HFFc6 (cell line): Measurements from ENCODE around the gene TUBB4B. TPM values are rescaled to one million over a fixed set of nuclear protein-coding genes. Genes with fewer than 3 reads are reported as not detected.

ENCODE experiments used
- DNase-seq: peaks from one replicate; pipeline ENCODE4 v3.0.0-alpha.2; 2018
- H3K27ac Mint-ChIP-seq: 2 replicates; pipeline ENCODE4 v1.8.0; 2020; ENCODE audit warnings: mild to moderate bottlenecking, mixed read lengths
- H3K27me3 Mint-ChIP-seq: 2 replicates; pipeline ENCODE4 v1.8.0; 2021; ENCODE audit warnings: mild to moderate bottlenecking, moderate library complexity, mixed read lengths; ENCODE audit not compliant: insufficient read depth
- H3K36me3 Mint-ChIP-seq: 2 replicates; pipeline ENCODE4 v1.8.0; 2021; ENCODE audit warnings: low read depth, mixed read lengths
- H3K4me1 Mint-ChIP-seq: 2 replicates; pipeline ENCODE4 v1.8.0; 2020; ENCODE audit warnings: low read depth, mixed read lengths
- H3K4me3 Mint-ChIP-seq: 2 replicates; pipeline ENCODE4 v1.8.0; 2020; ENCODE audit warnings: mild to moderate bottlenecking, moderate library complexity, mixed read lengths
- H3K9me3 Mint-ChIP-seq: 2 replicates; pipeline ENCODE4 v1.8.0; 2020; ENCODE audit warnings: mild to moderate bottlenecking, mixed read lengths
- CTCF ChIP-seq: fragments of 200-600 bp; sonication (generic); IDR thresholded peaks from 2 replicates; pipeline ENCODE4 v1.5.0; 2021; ENCODE audit warnings: antibody characterized with exemption, mild to moderate bottlenecking
- total RNA-seq, 6 experiments: library from RNA; stranded (reverse); fragmentation: NEBNext Ultra II Directional; extraction: Animal tissue kit (Norgen Biotek cat#: 25700); gene quantifications; 2 replicates in 1 of 6; 3 replicates in 5 of 6; pipeline ENCODE4 v1.2.3, GENCODE V29; 2021

Gene TUBB4B
- total RNA-seq, 6 experiments from 2014 or later, result 415 to 760 (median 681) TPM

GRCh38 chr9:137278721-137279711 is 37.9 kb downstream of the TUBB4B start:
- no peak for TF ChIP-seq CTCF
- H3K4me3 Mint-ChIP-seq, result no peak overlapping the region
- no peak overlapping the region for H3K27ac Mint-ChIP-seq
- H3K4me1 Mint-ChIP-seq, result peaks cover 16% of the 10 kb centered on the region
- no peaks in the 10 kb centered on the region for H3K9me3 Mint-ChIP-seq
- H3K27me3 Mint-ChIP-seq, result peaks cover 7% of the 10 kb centered on the region
- H3K36me3 Mint-ChIP-seq, result peaks cover 11% of the 10 kb centered on the region; the same call in 1 of the 2 replicates
- DNase-seq, result no peak

- H3K27me3 Mint-ChIP-seq, result peaks cover 7% of the 10 kb centered on the region
- TF ChIP-seq CTCF, result no peak
- DNase-seq, result no peak
- no peaks in the 10 kb centered on the region for H3K9me3 Mint-ChIP-seq
- H3K27ac Mint-ChIP-seq, result no peak overlapping the region
- peaks cover 11% of the 10 kb centered on the region; the same call in 1 of the 2 replicates for H3K36me3 Mint-ChIP-seq
- H3K4me3 Mint-ChIP-seq, result 0 out of 2 replicates have a peak overlapping the region, but pooled peaks have one; percentile 20
- H3K4me1 Mint-ChIP-seq, result peaks cover 16% of the 10 kb centered on the region
These were observed 38.8 kb downstream of the TUBB4B start for GRCh38 chr9:137279741-137280473.

GRCh38 chr9:137280474-137281344 is 39.6 kb downstream of the TUBB4B start:
- Mint-ChIP-seq H3K4me3 (no peak overlapping the region), H3K9me3 (no peaks in the 10 kb centered on the region)
- 0 out of 2 replicates have a peak, but pooled peaks have one; percentile 16 for TF ChIP-seq CTCF

GRCh38 chr9:137281345-137282116 is 40.4 kb downstream of the TUBB4B start:
- peaks cover 8% of the 10 kb centered on the region for H3K4me1 Mint-ChIP-seq
- no peak overlapping the region for H3K27ac Mint-ChIP-seq
- H3K4me3 Mint-ChIP-seq, result no peak overlapping the region
- H3K9me3 Mint-ChIP-seq, result no peaks in the 10 kb centered on the region
- TF ChIP-seq CTCF, result no peak
- DNase-seq, result no peak
- H3K27me3 Mint-ChIP-seq, result peaks cover 4% of the 10 kb centered on the region; the same call in 1 of the 2 replicates
- H3K36me3 Mint-ChIP-seq, result peaks cover 11% of the 10 kb centered on the region; the same call in 1 of the 2 replicates

More at GRCh38 chr9:137280474-137281344, 39.6 kb downstream of the TUBB4B start:
- Mint-ChIP-seq H3K27ac (no peak overlapping the region), H3K36me3 (peaks cover 11% of the 10 kb centered on the region; the same call in 1 of the 2 replicates), H3K27me3 (peaks cover 4% of the 10 kb centered on the region; the same call in 1 of the 2 replicates), H3K4me1 (peaks cover 10% of the 10 kb centered on the region)
- DNase-seq, result no peak
